ENCODE measurements around the gene HOMEZ.

Gene HOMEZ

GRCh38 chr14:23320584-23321571 is 34.9 kb upstream of the HOMEZ start, which contains the start of gene PABPN1:
Gene PABPN1, plus strand, starts transcription at chr14:23321457. Its CDS starts 13 bp downstream, at chr14:23321470.
- peak within 1 kb of the TSS; percentile 83 for H3K4me2 ChIP-seq (ENCODE audit: insufficient read depth, low read length)
- peak within 1 kb of the TSS; percentile 96 to 97 for H3K4me3 ChIP-seq (ENCODE audit: low read depth in 1 of 2, low read length in 2 of 2)
- peak within 1 kb of the TSS; percentile 82 for H3K9ac ChIP-seq (ENCODE audit: low read depth, low read length)
- peak; percentile 91 for ATAC-seq (ENCODE audit: insufficient read depth, low read depth)
- peak within 1 kb of the TSS; percentile 81 for H2AFZ ChIP-seq (ENCODE audit: low read depth, low read length)
- peaks cover 33% of the 10 kb centered on the region for H3K79me2 ChIP-seq (ENCODE audit: insufficient read depth, low read length)
- H3K27me3 ChIP-seq (ENCODE audit: insufficient read depth, low read length, poor library complexity) = no peaks in the 10 kb centered on the region
- peaks cover 36% of the 10 kb centered on the region for H3K36me3 ChIP-seq (ENCODE audit: insufficient read depth, low read length)
- TF ChIP-seq CTCF (IDR thresholded peaks at IDR 0.05; ENCODE audit: borderline replicate concordance, extremely low read depth, low read length, poor library complexity, severe bottlenecking) = no peak
- peak within 1 kb of the TSS; percentile 94 for H3K27ac ChIP-seq (ENCODE audit: low read length)
- DNase-seq = peak; percentile 99
- H3K4me1 ChIP-seq (ENCODE audit: insufficient read depth, low read length) = peaks cover 36% of the 10 kb centered on the region
- H3K9me3 ChIP-seq (ENCODE audit: insufficient read depth, low read length, severe bottlenecking) = no peaks in the 10 kb centered on the region
- peaks cover 22% of the 10 kb centered on the region for H4K20me1 ChIP-seq (ENCODE audit: insufficient read depth, low read length)

DNA sequence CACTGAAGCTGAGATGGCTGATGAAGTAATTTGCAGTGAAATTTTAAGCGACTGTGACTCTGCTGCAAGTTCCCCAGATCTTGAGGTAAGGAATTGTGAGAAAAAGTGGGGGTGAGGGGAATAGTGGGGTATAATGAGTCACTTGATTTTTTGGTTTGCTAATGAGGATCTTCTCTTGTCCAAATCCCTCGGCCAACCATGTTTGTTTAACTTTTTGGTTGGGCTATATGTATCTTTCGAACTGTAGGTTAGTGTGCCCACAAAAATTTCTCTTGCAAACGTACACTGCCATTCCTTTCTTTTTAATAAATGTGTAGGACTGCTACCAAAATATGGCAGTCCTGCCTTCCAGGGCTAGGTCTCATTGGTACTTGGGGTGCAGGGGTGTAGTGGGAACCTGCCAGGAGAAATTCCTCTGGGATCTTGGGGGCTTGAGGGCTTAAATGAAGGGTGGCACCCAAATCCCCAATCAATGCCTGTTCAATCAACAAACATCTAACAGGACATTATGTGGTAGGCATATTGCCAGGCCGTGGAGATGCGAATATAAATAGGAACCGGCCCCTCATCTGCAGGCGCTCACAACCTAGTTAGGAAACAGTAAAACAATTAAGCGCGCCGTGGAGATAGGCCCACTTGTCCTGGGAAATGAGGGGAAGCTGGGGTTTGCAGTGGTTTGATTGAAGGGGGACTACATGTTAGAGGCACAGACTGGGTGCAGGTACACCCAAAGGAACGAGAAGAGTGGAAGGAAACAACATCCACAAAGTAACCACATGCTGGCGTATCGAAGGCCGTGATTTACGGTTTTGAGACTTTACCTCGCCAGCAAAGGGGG is 34.0 kb upstream of the HOMEZ start:
- peak overlapping the region; percentile 63 for H3K9ac ChIP-seq (ENCODE audit: low read depth, low read length)
- peak overlapping the region; percentile 72 for H3K4me2 ChIP-seq (ENCODE audit: insufficient read depth, low read length)
- peak overlapping the region; percentile 21 to 71; a peak in 3 of 4 replicates for H3K4me3 ChIP-seq (ENCODE audit: low read depth in 1 of 2, low read length in 2 of 2)
- TF ChIP-seq CTCF (IDR thresholded peaks at IDR 0.05; ENCODE audit: borderline replicate concordance, extremely low read depth, low read length, poor library complexity, severe bottlenecking) = no peak
- H2AFZ ChIP-seq (ENCODE audit: low read depth, low read length) = peak overlapping the region; percentile 81
- H4K20me1 ChIP-seq (ENCODE audit: insufficient read depth, low read length) = peaks cover 22% of the 10 kb centered on the region
- H3K9me3 ChIP-seq (ENCODE audit: insufficient read depth, low read length, severe bottlenecking) = no peaks in the 10 kb centered on the region
- peaks cover 33% of the 10 kb centered on the region for H3K79me2 ChIP-seq (ENCODE audit: insufficient read depth, low read length)
- ATAC-seq (ENCODE audit: insufficient read depth, low read depth) (no peak), DNase-seq (no peak)
- peak overlapping the region; percentile 94 for H3K27ac ChIP-seq (ENCODE audit: low read length)
- no peaks in the 10 kb centered on the region for H3K27me3 ChIP-seq (ENCODE audit: insufficient read depth, low read length, poor library complexity)
- H3K4me1 ChIP-seq (ENCODE audit: insufficient read depth, low read length) = peaks cover 36% of the 10 kb centered on the region
- peaks cover 31% of the 10 kb centered on the region for H3K36me3 ChIP-seq (ENCODE audit: insufficient read depth, low read length)

DNA sequence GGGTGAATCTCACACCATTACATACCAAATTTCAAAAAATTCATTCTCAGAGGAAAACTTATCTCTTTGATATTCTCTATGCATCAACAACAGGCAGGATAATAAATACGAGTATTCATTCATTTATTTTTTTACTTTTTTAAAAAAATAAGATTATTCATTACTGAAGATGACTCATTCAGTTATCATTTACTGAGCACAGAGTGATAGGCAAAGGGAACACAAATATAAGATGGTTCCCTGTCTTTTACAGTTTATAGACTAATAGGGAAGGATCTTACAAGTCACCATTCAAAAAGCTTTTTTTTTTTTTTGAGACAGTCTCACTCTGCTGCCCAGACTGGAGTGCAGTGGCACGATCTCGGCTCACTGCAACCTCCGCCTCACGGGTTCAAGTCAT is 30.4 kb upstream of the HOMEZ start:
- no peaks in the 10 kb centered on the region for H3K27me3 ChIP-seq (ENCODE audit: insufficient read depth, low read length, poor library complexity)
- no peaks in the 10 kb centered on the region for H3K9me3 ChIP-seq (ENCODE audit: insufficient read depth, low read length, severe bottlenecking)
- H3K9ac ChIP-seq (ENCODE audit: low read depth, low read length) = no peak overlapping the region
- no peak for ATAC-seq (ENCODE audit: insufficient read depth, low read depth)
- no peak for DNase-seq
- H4K20me1 ChIP-seq (ENCODE audit: insufficient read depth, low read length) = no peaks in the 10 kb centered on the region
- H3K36me3 ChIP-seq (ENCODE audit: insufficient read depth, low read length) = no peaks in the 10 kb centered on the region
- no peak overlapping the region for H3K27ac ChIP-seq (ENCODE audit: low read length)
- peaks cover 15% of the 10 kb centered on the region for H3K4me1 ChIP-seq (ENCODE audit: insufficient read depth, low read length)
- 0 out of 2 replicates have a peak, but pooled peaks cover 5% of the 10 kb centered on the region for H3K79me2 ChIP-seq (ENCODE audit: insufficient read depth, low read length)
- no peak overlapping the region for H3K4me3 ChIP-seq (ENCODE audit: low read depth in 1 of 2, low read length in 2 of 2)
- TF ChIP-seq CTCF (IDR thresholded peaks at IDR 0.05; ENCODE audit: borderline replicate concordance, extremely low read depth, low read length, poor library complexity, severe bottlenecking) (no peak), EZH2 (IDR thresholded peaks at IDR 0.05; ENCODE audit: borderline replicate concordance, low read depth, low read length, severe bottlenecking) (no peak)
- H2AFZ ChIP-seq (ENCODE audit: low read depth, low read length) = no peak overlapping the region
- no peak overlapping the region for H3K4me2 ChIP-seq (ENCODE audit: insufficient read depth, low read length)

Measured in DND-41 (cell line).